ENCODE results near the gene CDON. TPM values are rescaled to one million over a fixed set of nuclear protein-coding genes. Genes with fewer than 3 reads are reported as not detected.

Gene CDON
- total RNA-seq, 2 experiments from 2014 or later: 1.9 to 2.7 TPM

- no peaks in the 10 kb centered on the region for H3K36me3 Mint-ChIP-seq (ENCODE audit: low read depth)
- H3K4me1 ChIP-seq (ENCODE audit: insufficient read depth, low read length): no peaks in the 10 kb centered on the region
Observed at GRCh38 chr11:125923633-125924032, 139.0 kb downstream of the CDON start.

GRCh38 chr11:125923012-125923579 lies 139.6 kb downstream of the CDON start:
- Histone ChIP-seq H3K36me3 (ENCODE audit: insufficient read depth, low read length) (no peaks in the 10 kb centered on the region), H3K4me1 (ENCODE audit: insufficient read depth, low read length) (no peaks in the 10 kb centered on the region), H3K27me3 (ENCODE audit: control insufficient read depth in 1 of 2, insufficient read depth in 2 of 2, low read length in 2 of 2) (peaks cover 2 to 3% of the 10 kb centered on the region in 2 experiments), H3K4me3 (ENCODE audit: low read length) (no peak overlapping the region), H3K9me3 (ENCODE audit: control insufficient read depth in 1 of 2, insufficient read depth in 1 of 2, low read length in 2 of 2) (no peaks in the 10 kb centered on the region), H3K27ac (ENCODE audit: low read depth in 1 of 2, low read length in 2 of 2) (no peak overlapping the region)
- H3K27ac Mint-ChIP-seq: no peak overlapping the region
- no peaks in the 10 kb centered on the region for H3K4me1 Mint-ChIP-seq (ENCODE audit: low read depth)
- CTCF ChIA-PET: interaction anchor here (1.2 to 1.4 kb wide), 2 partner anchors 25 to 271 kb away, joined by 3 to 10 read pairs; no protein-coding TSS in a partner anchor
- intact Hi-C loops (cut with DNase I, micrococcal nuclease): loop anchor here (1.0 to 5.0 kb wide), 3 partner anchors 271 to 1069 kb away; no protein-coding TSS in a partner anchor
- POLR2A ChIA-PET: no interaction called here
- DNase-seq (peak; percentile 29 to 78 (median 42)), ATAC-seq (ENCODE audit: poor library complexity) (peak; percentile 61)
- peak; percentile 79 for TF ChIP-seq CTCF (IDR thresholded peaks at IDR 0.05)
- no peaks in the 10 kb centered on the region for H3K9me3 Mint-ChIP-seq
- H3K27me3 Mint-ChIP-seq: peaks cover 22% of the 10 kb centered on the region
- H3K36me3 Mint-ChIP-seq (ENCODE audit: low read depth): no peaks in the 10 kb centered on the region
- H3K4me3 Mint-ChIP-seq: no peak overlapping the region

More at GRCh38 chr11:125923633-125924032, 139.0 kb downstream of the CDON start:
- Histone ChIP-seq H3K9me3 (ENCODE audit: control insufficient read depth in 1 of 2, insufficient read depth in 1 of 2, low read length in 2 of 2) (no peaks in the 10 kb centered on the region), H3K27ac (ENCODE audit: low read depth in 1 of 2, low read length in 2 of 2) (no peak overlapping the region), H3K27me3 (ENCODE audit: control insufficient read depth in 1 of 2, insufficient read depth in 2 of 2, low read length in 2 of 2) (peaks cover 2 to 3% of the 10 kb centered on the region in 2 experiments), H3K4me3 (ENCODE audit: low read length) (no peak overlapping the region), H3K36me3 (ENCODE audit: insufficient read depth, low read length) (no peaks in the 10 kb centered on the region)
- POLR2A ChIA-PET: no interaction called here
- no peak for DNase-seq
- Mint-ChIP-seq H3K27ac (no peak overlapping the region), H3K4me3 (no peak overlapping the region), H3K27me3 (peaks cover 18% of the 10 kb centered on the region), H3K9me3 (no peaks in the 10 kb centered on the region), H3K4me1 (ENCODE audit: low read depth) (no peaks in the 10 kb centered on the region)
- CTCF ChIA-PET: interaction anchor here (1.2 to 1.4 kb wide), 2 partner anchors 26 to 270 kb away, joined by 3 to 10 read pairs; no protein-coding TSS in a partner anchor
- no peak for TF ChIP-seq CTCF (IDR thresholded peaks at IDR 0.05)
- ATAC-seq (ENCODE audit: poor library complexity): no peak
- intact Hi-C loops (cut with DNase I, micrococcal nuclease): loop anchor here (1.0 to 5.0 kb wide), 3 partner anchors 271 to 1069 kb away; no protein-coding TSS in a partner anchor

- peaks cover 2 to 3% of the 10 kb centered on the region in 2 experiments for H3K27me3 ChIP-seq (ENCODE audit: control insufficient read depth in 1 of 2, insufficient read depth in 2 of 2, low read length in 2 of 2)
- ChIA-PET CTCF (no interaction called here), POLR2A (no interaction called here)
- DNase-seq: no peak
- Mint-ChIP-seq H3K4me1 (ENCODE audit: low read depth) (no peaks in the 10 kb centered on the region), H3K27me3 (peaks cover 27% of the 10 kb centered on the region), H3K4me3 (no peak overlapping the region), H3K36me3 (ENCODE audit: low read depth) (no peaks in the 10 kb centered on the region), H3K27ac (no peak overlapping the region), H3K9me3 (no peaks in the 10 kb centered on the region)
- no peaks in the 10 kb centered on the region for H3K36me3 ChIP-seq (ENCODE audit: insufficient read depth, low read length)
- intact Hi-C loops (cut with DNase I, micrococcal nuclease): loop anchor here in 1 of 2 experiments (2.0 to 5.0 kb wide), 2 partner anchors 559 to 1070 kb away; no protein-coding TSS in a partner anchor
- H3K4me3 ChIP-seq (ENCODE audit: low read length): no peak overlapping the region
- no peak for TF ChIP-seq CTCF (IDR thresholded peaks at IDR 0.05)
- no peaks in the 10 kb centered on the region for H3K4me1 ChIP-seq (ENCODE audit: insufficient read depth, low read length)
- no peak for ATAC-seq (ENCODE audit: poor library complexity)
- H3K9me3 ChIP-seq (ENCODE audit: control insufficient read depth in 1 of 2, insufficient read depth in 1 of 2, low read length in 2 of 2): no peaks in the 10 kb centered on the region
- H3K27ac ChIP-seq (ENCODE audit: low read depth in 1 of 2, low read length in 2 of 2): no peak overlapping the region
Observed at GRCh38 chr11:125922156-125922555, 140.5 kb downstream of the CDON start.

All from CD4-positive, alpha-beta T cell (primary cell).